ENCODE data around the gene CLDN34. TPM values are rescaled to one million over a fixed set of nuclear protein-coding genes. Genes with fewer than 3 reads are reported as not detected.
A peak's percentile ranks its signal among the peaks of the same experiment; 100 is the strongest.

The CLDN34 gene
- total RNA-seq, 1 donor from 2014 or later, result 0.33 TPM

DNA sequence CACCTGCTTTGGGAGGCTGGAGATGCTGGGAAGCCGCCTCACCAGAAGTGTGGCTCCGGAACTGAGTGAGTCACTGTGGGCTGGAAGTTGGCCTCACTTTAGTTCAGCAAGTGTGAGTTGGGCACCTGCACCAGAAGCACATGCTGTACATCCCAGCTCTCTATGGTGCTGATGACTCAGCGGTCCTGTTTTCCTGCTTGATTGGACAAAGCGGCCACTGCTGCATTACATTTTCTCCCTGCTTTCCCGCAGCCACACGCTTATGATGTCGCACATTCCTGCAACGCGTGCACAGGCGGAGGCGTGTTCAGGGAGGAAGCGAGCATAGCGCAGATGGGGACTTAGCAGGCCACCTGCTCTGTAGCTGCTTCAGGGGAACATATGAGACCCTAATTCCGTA, 26.7 kb upstream of the CLDN34 start:
- H3K9me3 Mint-ChIP-seq, result no peaks in the 10 kb centered on the region
- DNase-seq (ENCODE audit: low read depth, low spot score), result no peak
- peaks cover 11% of the 10 kb centered on the region for H3K36me3 Mint-ChIP-seq (ENCODE audit: low read depth)
- no peak for TF ChIP-seq CTCF (conservative IDR thresholded peaks at IDR 0.05)
- peaks cover 3% of the 10 kb centered on the region for H3K4me1 Mint-ChIP-seq
- no peaks in the 10 kb centered on the region for H3K27me3 Mint-ChIP-seq (ENCODE audit: low read depth)
- H3K4me3 Mint-ChIP-seq, result no peak overlapping the region
- H3K27ac Mint-ChIP-seq (ENCODE audit: unreplicated experiment), result no peak overlapping the region

GRCh38 chrX:9942086-9942485, 25.1 kb upstream of the CLDN34 start:
- Mint-ChIP-seq H3K9me3 (no peaks in the 10 kb centered on the region), H3K27ac (ENCODE audit: unreplicated experiment) (peak overlapping the region; percentile 19), H3K36me3 (ENCODE audit: low read depth) (peaks cover 10% of the 10 kb centered on the region), H3K27me3 (ENCODE audit: low read depth) (no peaks in the 10 kb centered on the region), H3K4me3 (no peak overlapping the region), H3K4me1 (peaks cover 3% of the 10 kb centered on the region)
- no peak for DNase-seq (ENCODE audit: low read depth, low spot score)
- no peak for TF ChIP-seq CTCF (conservative IDR thresholded peaks at IDR 0.05)

DNA sequence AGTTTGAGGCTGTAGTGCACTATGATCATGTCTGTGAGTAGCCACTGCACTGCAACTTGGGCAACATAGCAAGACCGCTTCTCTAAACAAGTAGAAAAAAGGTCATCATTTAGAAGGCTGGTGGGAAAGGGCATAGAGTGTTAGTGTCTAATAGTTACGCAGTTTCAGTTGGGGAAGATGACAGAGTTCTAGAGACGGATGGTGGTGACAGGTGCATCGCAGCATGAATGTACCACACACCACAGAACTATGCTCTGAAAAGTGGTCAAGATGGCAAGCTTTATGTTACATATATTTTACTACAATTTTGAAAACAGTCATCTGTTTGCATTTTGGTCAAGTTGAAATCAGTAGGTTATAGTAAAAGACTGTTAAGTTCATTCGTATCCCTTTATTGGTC, 23.7 kb upstream of the CLDN34 start:
- no peak for TF ChIP-seq CTCF (conservative IDR thresholded peaks at IDR 0.05)
- no peak for DNase-seq (ENCODE audit: low read depth, low spot score)
- Mint-ChIP-seq H3K4me1 (peaks cover 8% of the 10 kb centered on the region), H3K4me3 (no peak overlapping the region), H3K27ac (ENCODE audit: unreplicated experiment) (no peak overlapping the region), H3K9me3 (no peaks in the 10 kb centered on the region), H3K27me3 (ENCODE audit: low read depth) (no peaks in the 10 kb centered on the region), H3K36me3 (ENCODE audit: low read depth) (peaks cover 12% of the 10 kb centered on the region)

DNA sequence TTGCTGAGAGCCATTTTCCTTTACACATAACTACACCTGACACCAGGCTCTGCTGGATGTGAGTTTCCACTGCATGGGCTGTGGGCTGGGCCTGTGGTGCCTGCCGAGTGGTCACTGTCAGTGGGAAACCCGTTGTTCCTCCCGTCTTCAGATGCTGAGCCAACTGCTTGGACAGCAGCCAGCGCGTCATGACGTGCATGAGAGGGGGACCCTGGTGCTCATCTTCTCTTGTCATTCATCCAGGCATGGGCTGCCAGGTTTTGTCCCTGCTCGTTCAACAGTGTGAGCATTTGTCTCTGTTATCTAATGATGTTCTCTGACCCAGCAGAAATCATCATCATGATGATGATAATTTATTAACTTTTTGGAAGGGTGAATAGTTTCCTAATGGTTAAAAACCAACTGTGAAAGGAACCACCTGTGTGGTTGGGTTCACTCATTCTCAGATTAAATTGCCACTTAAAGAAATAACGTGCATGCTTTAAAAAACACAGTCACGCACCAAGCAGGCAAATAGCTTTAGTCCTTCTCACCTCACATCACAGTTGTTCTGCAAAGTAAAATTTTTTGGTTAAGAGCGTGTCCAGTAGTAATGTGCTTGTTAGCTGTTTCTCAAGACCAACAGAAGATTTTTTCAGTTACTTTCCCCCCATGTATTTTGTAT, 19.9 kb upstream of the CLDN34 start:
- no peak for DNase-seq (ENCODE audit: low read depth, low spot score)
- peaks cover 8% of the 10 kb centered on the region for H3K9me3 Mint-ChIP-seq
- peaks cover 26% of the 10 kb centered on the region for H3K36me3 Mint-ChIP-seq (ENCODE audit: low read depth)
- H3K4me3 Mint-ChIP-seq, result no peak overlapping the region
- H3K4me1 Mint-ChIP-seq, result peaks cover 4% of the 10 kb centered on the region
- no peak overlapping the region for H3K27ac Mint-ChIP-seq (ENCODE audit: unreplicated experiment)
- no peak for TF ChIP-seq CTCF (conservative IDR thresholded peaks at IDR 0.05)
- H3K27me3 Mint-ChIP-seq (ENCODE audit: low read depth), result no peaks in the 10 kb centered on the region

- H3K9me3 Mint-ChIP-seq, result peaks cover 10% of the 10 kb centered on the region
- TF ChIP-seq CTCF (conservative IDR thresholded peaks at IDR 0.05), result no peak
- H3K27me3 Mint-ChIP-seq (ENCODE audit: low read depth), result no peaks in the 10 kb centered on the region
- no peak overlapping the region for H3K4me3 Mint-ChIP-seq
- no peak for DNase-seq (ENCODE audit: low read depth, low spot score)
- H3K27ac Mint-ChIP-seq (ENCODE audit: unreplicated experiment), result no peak overlapping the region
- peaks cover 4% of the 10 kb centered on the region for H3K4me1 Mint-ChIP-seq
- peaks cover 29% of the 10 kb centered on the region for H3K36me3 Mint-ChIP-seq (ENCODE audit: low read depth)
Measured at GRCh38 chrX:9948406-9948805, 18.8 kb upstream of the CLDN34 start.
